GM21529 (cell line): ENCODE measurements around the gene COPS8.

Source experiments
- ATAC-seq: cut with Tn5 transposase; IDR thresholded peaks from one replicate; pipeline ENCODE4 v1.9.1; 2021; ENCODE audit not compliant: unreplicated experiment

COPS8 gene

GRCh38 chr2:237130562-237131421 is 45.1 kb downstream of the COPS8 start:
- ATAC-seq: no peak

GRCh38 chr2:237131749-237132533 is 46.3 kb downstream of the COPS8 start:
- ATAC-seq: no peak

- no peak for ATAC-seq
Observed at GRCh38 chr2:237132799-237133198, 47.1 kb downstream of the COPS8 start.

GRCh38 chr2:237134321-237135230 is 48.9 kb downstream of the COPS8 start:
- ATAC-seq: no peak

- ATAC-seq: no peak
Observed at GRCh38 chr2:237136824-237137223, 51.1 kb downstream of the COPS8 start.

- no peak for ATAC-seq
Observed at GRCh38 chr2:237137626-237138323, 52.1 kb downstream of the COPS8 start.

- no peak for ATAC-seq
Observed at GRCh38 chr2:237139123-237139675, 53.5 kb downstream of the COPS8 start.

GRCh38 chr2:237140689-237141285 is 55.1 kb downstream of the COPS8 start:
- ATAC-seq: no peak

GRCh38 chr2:237141571-237142051 is 55.9 kb downstream of the COPS8 start:
- no peak for ATAC-seq

- no peak for ATAC-seq
Observed at GRCh38 chr2:237143118-237143517, 57.4 kb downstream of the COPS8 start.

- no peak for ATAC-seq
Observed at GRCh38 chr2:237143676-237144440, 58.2 kb downstream of the COPS8 start.

GRCh38 chr2:237144516-237144915 is 58.8 kb downstream of the COPS8 start:
- no peak for ATAC-seq

GRCh38 chr2:237147317-237147716 is 61.6 kb downstream of the COPS8 start:
- ATAC-seq: no peak

- ATAC-seq: no peak
Observed at GRCh38 chr2:237148624-237149023, 62.9 kb downstream of the COPS8 start.

GRCh38 chr2:237149425-237149824 is 63.7 kb downstream of the COPS8 start:
- no peak for ATAC-seq
